ENCODE results near the gene DCLRE1A.

Gene DCLRE1A

DNA sequence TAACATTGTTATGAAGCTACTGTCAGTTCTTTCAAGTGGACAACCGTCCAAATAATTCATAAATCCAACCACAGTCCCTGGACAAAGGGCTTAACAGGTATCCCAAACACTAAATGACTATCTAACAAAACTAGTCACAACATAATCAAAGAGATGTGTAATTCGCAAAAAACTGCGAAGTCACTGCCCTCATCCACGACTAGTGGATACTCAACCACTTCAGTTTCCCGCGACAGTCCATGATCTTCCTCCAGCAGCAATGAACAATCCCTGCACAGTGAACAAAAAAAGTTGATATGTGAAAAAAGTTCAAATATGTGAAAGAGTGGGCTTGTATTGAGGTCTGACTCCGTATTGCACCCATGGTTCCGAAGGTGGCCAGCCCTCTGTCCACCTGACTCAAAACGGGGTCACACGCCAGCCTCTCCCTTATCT, 287 bp downstream of the DCLRE1A start:
- Histone ChIP-seq H3K4me3 (ENCODE audit: low read length, poor library complexity, severe bottlenecking) (peak overlapping the region; percentile 87), H3F3A (ENCODE audit: low read depth) (peaks cover 11% of the 10 kb centered on the region; the same call in 1 of the 2 replicates), H4K20me1 (ENCODE audit: insufficient read depth, low read length, poor library complexity, severe bottlenecking) (peaks cover 11% of the 10 kb centered on the region)

GRCh38 chr10:113849946-113850345, 3.9 kb downstream of the DCLRE1A start:
- Histone ChIP-seq H3K27me3 (ENCODE audit: insufficient read depth, low read length, poor library complexity, severe bottlenecking) (no peaks in the 10 kb centered on the region), H4K20me1 (ENCODE audit: insufficient read depth, low read length, poor library complexity, severe bottlenecking) (no peaks in the 10 kb centered on the region), H2AFZ (ENCODE audit: low read length) (no peak overlapping the region), H3K36me3 (ENCODE audit: insufficient read depth, low read length) (no peaks in the 10 kb centered on the region), H3K79me2 (ENCODE audit: insufficient read depth, low read length) (peaks cover 90% of the 10 kb centered on the region), H3K4me2 (ENCODE audit: low read depth, low read length, poor library complexity, severe bottlenecking) (peak overlapping the region; percentile 95), H3K4me1 (ENCODE audit: insufficient read depth, low read length, poor library complexity, severe bottlenecking) (peaks cover 75% of the 10 kb centered on the region), H3K9ac (ENCODE audit: low read depth, low read length, poor library complexity, severe bottlenecking) (peak overlapping the region; percentile 97), H3F3A (ENCODE audit: low read depth) (peaks cover 11% of the 10 kb centered on the region; the same call in 1 of the 2 replicates), H3K9me2 (replicated peaks; ENCODE audit: low read depth, low read length) (no peaks in the 10 kb centered on the region), H3K4me3 (ENCODE audit: low read length, poor library complexity, severe bottlenecking) (peak overlapping the region; percentile 87), H3K9me3 (ENCODE audit: insufficient read depth, low read depth, low read length) (no peaks in the 10 kb centered on the region)
- TF ChIP-seq EZH2phosphoT487 (IDR thresholded peaks at IDR 0.05; ENCODE audit: borderline replicate concordance) = no peak
- TF ChIP-seq CTCF (conservative IDR thresholded peaks at IDR 0.05; ENCODE audit: low read length) = no peak

More for the DNA sequence above, 287 bp downstream of the DCLRE1A start:
- no peaks in the 10 kb centered on the region for H3K9me3 ChIP-seq (ENCODE audit: insufficient read depth, low read depth, low read length)
- TF ChIP-seq CTCF (conservative IDR thresholded peaks at IDR 0.05; ENCODE audit: low read length) (no peak), EZH2phosphoT487 (IDR thresholded peaks at IDR 0.05; ENCODE audit: borderline replicate concordance) (no peak)
- peak overlapping the region; percentile 95 for H3K4me2 ChIP-seq (ENCODE audit: low read depth, low read length, poor library complexity, severe bottlenecking)
- H3K4me1 ChIP-seq (ENCODE audit: insufficient read depth, low read length, poor library complexity, severe bottlenecking) = peaks cover 71% of the 10 kb centered on the region
- no peaks in the 10 kb centered on the region for H3K9me2 ChIP-seq (replicated peaks; ENCODE audit: low read depth, low read length)
- H3K27me3 ChIP-seq (ENCODE audit: insufficient read depth, low read length, poor library complexity, severe bottlenecking) = no peaks in the 10 kb centered on the region
- peaks cover 91% of the 10 kb centered on the region for H3K79me2 ChIP-seq (ENCODE audit: insufficient read depth, low read length)
- H3K9ac ChIP-seq (ENCODE audit: low read depth, low read length, poor library complexity, severe bottlenecking) = peak overlapping the region; percentile 97
- H3K36me3 ChIP-seq (ENCODE audit: insufficient read depth, low read length) = no peaks in the 10 kb centered on the region
- peak overlapping the region; percentile 92 for H2AFZ ChIP-seq (ENCODE audit: low read length)

DNA sequence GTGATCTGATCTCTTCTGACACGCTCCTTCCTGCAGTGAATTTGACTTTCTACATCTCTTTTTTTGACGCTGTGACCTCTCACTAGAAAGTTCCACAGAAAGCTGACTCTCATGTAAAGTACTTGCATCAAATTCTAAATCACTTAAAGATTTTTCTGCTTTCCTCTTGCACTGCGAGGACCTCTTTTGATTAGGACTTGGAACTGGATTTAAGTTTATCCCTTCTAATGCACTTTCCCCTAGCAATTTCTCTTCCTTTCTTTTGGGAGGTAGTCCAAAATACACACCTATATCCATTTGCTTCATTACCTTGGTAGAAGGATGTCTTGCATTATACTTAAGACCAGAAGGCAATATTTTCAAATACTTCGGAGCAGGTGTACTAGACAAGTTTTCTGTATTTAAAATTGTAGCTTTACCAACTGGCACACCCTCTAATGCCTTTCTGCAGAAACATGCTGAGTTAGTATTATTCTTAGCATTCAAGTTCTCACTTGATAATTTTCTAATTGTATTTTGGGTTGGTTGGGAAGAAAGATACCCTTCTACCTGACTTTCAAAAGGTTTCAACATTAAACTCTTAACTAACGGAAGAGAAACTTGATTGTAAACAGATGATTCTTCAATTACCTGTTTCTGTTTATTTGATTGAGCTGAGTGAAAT, 4.6 kb downstream of the DCLRE1A start:
- Histone ChIP-seq H3K27me3 (ENCODE audit: insufficient read depth, low read length, poor library complexity, severe bottlenecking) (no peaks in the 10 kb centered on the region), H3K9ac (ENCODE audit: low read depth, low read length, poor library complexity, severe bottlenecking) (peak overlapping the region; percentile 97), H3K4me2 (ENCODE audit: low read depth, low read length, poor library complexity, severe bottlenecking) (peak overlapping the region; percentile 95), H4K20me1 (ENCODE audit: insufficient read depth, low read length, poor library complexity, severe bottlenecking) (no peaks in the 10 kb centered on the region), H3K36me3 (ENCODE audit: insufficient read depth, low read length) (no peaks in the 10 kb centered on the region), H2AFZ (ENCODE audit: low read length) (no peak overlapping the region), H3K4me1 (ENCODE audit: insufficient read depth, low read length, poor library complexity, severe bottlenecking) (peaks cover 82% of the 10 kb centered on the region), H3F3A (ENCODE audit: low read depth) (peaks cover 11% of the 10 kb centered on the region; the same call in 1 of the 2 replicates), H3K79me2 (ENCODE audit: insufficient read depth, low read length) (peaks cover 93% of the 10 kb centered on the region), H3K9me2 (replicated peaks; ENCODE audit: low read depth, low read length) (no peaks in the 10 kb centered on the region), H3K9me3 (ENCODE audit: insufficient read depth, low read depth, low read length) (no peaks in the 10 kb centered on the region), H3K4me3 (ENCODE audit: low read length, poor library complexity, severe bottlenecking) (peak overlapping the region; percentile 87)
- TF ChIP-seq EZH2phosphoT487 (IDR thresholded peaks at IDR 0.05; ENCODE audit: borderline replicate concordance) (no peak), CTCF (conservative IDR thresholded peaks at IDR 0.05; ENCODE audit: low read length) (peak; percentile 37; the same call in 1 of the 2 replicates)
